ENCODE measurements around the gene HAO1.

DNA sequence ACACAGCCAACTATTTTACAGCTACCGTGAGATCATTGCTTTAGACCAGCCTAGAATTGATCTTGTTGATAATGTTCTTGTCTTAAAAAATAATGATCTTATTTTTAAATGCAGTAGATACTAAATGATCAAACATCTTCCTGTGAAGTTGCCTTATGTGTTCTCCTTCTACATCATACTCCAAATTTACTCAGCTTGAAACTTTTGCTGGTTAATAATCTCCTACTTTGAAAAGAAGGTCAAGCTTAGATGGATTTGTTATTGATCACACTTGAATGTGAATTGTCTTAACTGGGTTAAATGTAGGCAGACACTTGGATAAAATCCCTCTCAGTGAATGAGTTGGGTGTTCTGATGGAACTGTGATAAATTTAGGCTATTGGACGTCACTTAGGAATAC is 91.9 kb downstream of the HAO1 start:
- TF ChIP-seq, protein P1, sequence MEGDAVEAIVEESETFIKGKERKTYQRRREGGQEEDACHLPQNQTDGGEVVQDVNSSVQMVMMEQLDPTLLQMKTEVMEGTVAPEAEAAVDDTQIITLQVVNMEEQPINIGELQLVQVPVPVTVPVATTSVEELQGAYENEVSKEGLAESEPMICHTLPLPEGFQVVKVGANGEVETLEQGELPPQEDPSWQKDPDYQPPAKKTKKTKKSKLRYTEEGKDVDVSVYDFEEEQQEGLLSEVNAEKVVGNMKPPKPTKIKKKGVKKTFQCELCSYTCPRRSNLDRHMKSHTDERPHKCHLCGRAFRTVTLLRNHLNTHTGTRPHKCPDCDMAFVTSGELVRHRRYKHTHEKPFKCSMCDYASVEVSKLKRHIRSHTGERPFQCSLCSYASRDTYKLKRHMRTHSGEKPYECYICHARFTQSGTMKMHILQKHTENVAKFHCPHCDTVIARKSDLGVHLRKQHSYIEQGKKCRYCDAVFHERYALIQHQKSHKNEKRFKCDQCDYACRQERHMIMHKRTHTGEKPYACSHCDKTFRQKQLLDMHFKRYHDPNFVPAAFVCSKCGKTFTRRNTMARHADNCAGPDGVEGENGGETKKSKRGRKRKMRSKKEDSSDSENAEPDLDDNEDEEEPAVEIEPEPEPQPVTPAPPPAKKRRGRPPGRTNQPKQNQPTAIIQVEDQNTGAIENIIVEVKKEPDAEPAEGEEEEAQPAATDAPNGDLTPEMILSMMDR (IDR thresholded peaks at IDR 0.05), result no peak
- no peak for TF ChIP-seq EZH2 (IDR thresholded peaks at IDR 0.05)
